ENCODE data around the gene RGCC.

- TF ChIP-seq CTCF (IDR thresholded peaks at IDR 0.05), result no peak
- no peak for TF ChIP-seq POLR2A (IDR thresholded peaks at IDR 0.05)
Measured at GRCh38 chr13:41455725-41456419, 1.5 kb upstream of the RGCC start.
